Neural cell (in vitro differentiated cells): Measurements from ENCODE around the gene MIER1.

Experiments used
- CTCF ChIP-seq: fragments of 450-650 bp; IDR thresholded peaks from 2 replicates; pipeline ENCODE4 v1.5.1; 2014; ENCODE audit warnings: antibody characterized with exemption, mild to moderate bottlenecking, moderate library complexity; ENCODE audit not compliant: poor library complexity, severe bottlenecking
- EP300 ChIP-seq: fragments of 450-650 bp; conservative IDR thresholded peaks from 2 replicates; pipeline ENCODE4 v1.6.1; 2014; ENCODE audit warnings: antibody characterized with exemption, mild to moderate bottlenecking, moderate library complexity; ENCODE audit not compliant: poor library complexity, severe bottlenecking
- EZH2 ChIP-seq: fragments of 200-600, 300-800 bp; shearing (Covaris generic), sonication (generic); IDR thresholded peaks from 2 replicates; pipeline ENCODE4 v1.6.1; 2014; ENCODE audit warnings: antibody characterized with exemption, low read length, borderline replicate concordance, mild to moderate bottlenecking; ENCODE audit not compliant: insufficient read depth, poor library complexity, severe bottlenecking
- MXI1 ChIP-seq: fragments of 450-650 bp; conservative IDR thresholded peaks from 2 replicates; pipeline ENCODE4 v1.6.1; 2014; ENCODE audit warnings: antibody characterized with exemption, mild to moderate bottlenecking; ENCODE audit not compliant: poor library complexity, severe bottlenecking
- POLR2AphosphoS5 ChIP-seq: IDR thresholded peaks from 2 replicates; pipeline ENCODE4 v1.6.1; 2012
- RAD21 ChIP-seq: fragments of 450-650 bp; conservative IDR thresholded peaks from 2 replicates; pipeline ENCODE4 v1.6.1; 2014; ENCODE audit warnings: antibody characterized with exemption, mild to moderate bottlenecking, moderate library complexity
- TAF1 ChIP-seq: IDR thresholded peaks from 2 replicates; pipeline ENCODE4 v1.6.1; 2012; ENCODE audit warnings: low read depth

GRCh38 chr1:66947267-66947666 is 22.5 kb downstream of the MIER1 start:
- no peak for TF ChIP-seq POLR2AphosphoS5
- TF ChIP-seq RAD21 = no peak
- no peak for TF ChIP-seq CTCF
- TF ChIP-seq EZH2 = no peak
- TF ChIP-seq EP300 = no peak
- TF ChIP-seq TAF1 = no peak
- no peak for TF ChIP-seq MXI1
